ENCODE measurements around the gene PCNX4. TPM values are rescaled to one million over a fixed set of nuclear protein-coding genes. Genes with fewer than 3 reads are reported as not detected.

PCNX4 gene
- total and polyA plus RNA-seq, 2 donors (not counting 1 experiment from before 2014, with no cell fraction given): 57.8 to 95.0 TPM

DNA sequence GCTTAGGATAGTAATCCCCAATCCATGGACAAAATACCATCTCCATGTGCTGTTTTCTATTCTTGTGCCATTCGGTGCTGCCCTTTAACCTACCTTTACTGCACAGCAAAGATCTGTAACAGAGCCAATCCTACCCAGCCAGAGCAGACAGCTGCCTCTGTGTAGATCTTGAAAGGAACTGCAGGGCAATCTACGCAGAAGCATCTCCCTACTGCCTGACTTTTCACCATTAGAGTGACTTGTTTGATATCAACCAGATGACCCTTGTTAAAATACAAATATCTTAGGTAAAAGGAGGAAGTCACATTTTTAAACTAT, 123.4 kb downstream of the PCNX4 start:
- Histone ChIP-seq H3K4me1 (ENCODE audit: control insufficient read depth, extremely low read depth, insufficient read depth, low read length) (no peaks in the 10 kb centered on the region), H3K9ac (ENCODE audit: insufficient read depth, low read length) (no peak overlapping the region), H3K4me2 (ENCODE audit: extremely low read depth, insufficient read depth, low read length) (no peak overlapping the region), H3K27ac (ENCODE audit: insufficient read depth, low read length) (no peak overlapping the region), H4K20me1 (ENCODE audit: control insufficient read depth, extremely low read depth, insufficient read depth, low read length) (no peaks in the 10 kb centered on the region), H3K36me3 (ENCODE audit: control insufficient read depth, insufficient read depth, low read length) (no peaks in the 10 kb centered on the region), H3K79me2 (ENCODE audit: control insufficient read depth, insufficient read depth, low read length) (no peaks in the 10 kb centered on the region), H3K4me3 (replicated peaks in 1 of 4; ENCODE audit: control extremely low read depth in 1 of 4, insufficient read depth in 1 of 4, low read depth in 3 of 4, low read length in 4 of 4) (no peak overlapping the region), H3K9me3 (ENCODE audit: control insufficient read depth, insufficient read depth, low read depth, low read length) (no peaks in the 10 kb centered on the region), H3K27me3 (ENCODE audit: control insufficient read depth, insufficient read depth, low read length) (no peaks in the 10 kb centered on the region), H2AFZ (ENCODE audit: low read length) (no peak overlapping the region)
- no peak for TF ChIP-seq EZH2 (IDR thresholded peaks at IDR 0.05; ENCODE audit: low read length, missing control alignments)
- TF ChIP-seq, protein P1, sequence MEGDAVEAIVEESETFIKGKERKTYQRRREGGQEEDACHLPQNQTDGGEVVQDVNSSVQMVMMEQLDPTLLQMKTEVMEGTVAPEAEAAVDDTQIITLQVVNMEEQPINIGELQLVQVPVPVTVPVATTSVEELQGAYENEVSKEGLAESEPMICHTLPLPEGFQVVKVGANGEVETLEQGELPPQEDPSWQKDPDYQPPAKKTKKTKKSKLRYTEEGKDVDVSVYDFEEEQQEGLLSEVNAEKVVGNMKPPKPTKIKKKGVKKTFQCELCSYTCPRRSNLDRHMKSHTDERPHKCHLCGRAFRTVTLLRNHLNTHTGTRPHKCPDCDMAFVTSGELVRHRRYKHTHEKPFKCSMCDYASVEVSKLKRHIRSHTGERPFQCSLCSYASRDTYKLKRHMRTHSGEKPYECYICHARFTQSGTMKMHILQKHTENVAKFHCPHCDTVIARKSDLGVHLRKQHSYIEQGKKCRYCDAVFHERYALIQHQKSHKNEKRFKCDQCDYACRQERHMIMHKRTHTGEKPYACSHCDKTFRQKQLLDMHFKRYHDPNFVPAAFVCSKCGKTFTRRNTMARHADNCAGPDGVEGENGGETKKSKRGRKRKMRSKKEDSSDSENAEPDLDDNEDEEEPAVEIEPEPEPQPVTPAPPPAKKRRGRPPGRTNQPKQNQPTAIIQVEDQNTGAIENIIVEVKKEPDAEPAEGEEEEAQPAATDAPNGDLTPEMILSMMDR (conservative IDR thresholded peaks at IDR 0.05 in 1 of 2, IDR thresholded peaks at IDR 0.05 in 1 of 2; ENCODE audit: low read depth in 1 of 2, low read length in 2 of 2): no peak
- no peak for DNase-seq (ENCODE audit: low read depth in 2 of 2)

DNA sequence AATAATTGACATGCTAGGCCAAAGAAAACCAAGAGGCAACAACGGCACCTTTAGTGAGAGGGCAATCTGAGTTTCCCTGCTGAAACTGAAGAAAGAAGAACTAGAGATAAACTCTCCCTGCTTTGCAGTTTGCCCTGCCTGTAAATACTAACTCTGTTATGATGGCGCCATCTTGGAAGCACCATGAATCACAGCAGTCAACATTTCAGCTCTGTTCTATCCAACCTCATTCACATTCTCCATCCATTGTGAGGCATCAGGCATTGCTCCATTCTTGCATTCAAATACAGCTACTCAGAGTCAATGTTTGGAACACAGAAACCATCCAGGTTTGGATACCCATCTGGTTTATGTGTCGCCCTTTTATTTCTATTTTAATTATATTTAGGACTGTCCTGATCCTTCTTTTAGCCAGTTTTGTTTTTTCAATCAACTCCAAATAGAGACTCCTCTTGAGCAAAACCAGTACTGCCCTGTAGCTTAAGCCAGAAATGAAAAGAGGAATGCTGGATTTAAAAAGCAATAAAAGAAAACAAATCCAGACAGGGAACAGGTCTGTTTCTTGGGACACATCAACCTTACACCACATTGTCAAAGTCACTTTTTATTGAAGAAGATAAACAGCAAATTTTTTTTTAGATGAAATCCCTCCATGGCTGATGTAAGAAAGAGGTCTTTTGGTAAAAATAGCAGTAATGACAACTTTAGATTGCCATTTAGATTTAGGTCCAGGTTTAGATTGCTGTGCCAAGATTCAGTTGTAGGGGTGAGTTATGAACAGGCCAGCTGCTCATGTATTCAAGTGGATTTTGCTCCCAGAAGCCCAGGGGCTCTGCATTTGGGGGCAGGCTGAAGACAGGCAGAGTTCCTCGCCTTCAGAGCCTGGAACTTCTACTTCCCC, 124.0 kb downstream of the PCNX4 start:
- no peak overlapping the region for H3K4me2 ChIP-seq (ENCODE audit: extremely low read depth, insufficient read depth, low read length)
- H2AFZ ChIP-seq (ENCODE audit: low read length): no peak overlapping the region
- no peaks in the 10 kb centered on the region for H3K27me3 ChIP-seq (ENCODE audit: control insufficient read depth, insufficient read depth, low read length)
- TF ChIP-seq, protein P1 (conservative IDR thresholded peaks at IDR 0.05 in 1 of 2, IDR thresholded peaks at IDR 0.05 in 1 of 2; ENCODE audit: low read depth in 1 of 2, low read length in 2 of 2): no peak
- no peak for TF ChIP-seq EZH2 (IDR thresholded peaks at IDR 0.05; ENCODE audit: low read length, missing control alignments)
- H3K9me3 ChIP-seq (ENCODE audit: control insufficient read depth, insufficient read depth, low read depth, low read length): no peaks in the 10 kb centered on the region
- DNase-seq (ENCODE audit: low read depth in 2 of 2): no peak
- H3K27ac ChIP-seq (ENCODE audit: insufficient read depth, low read length): no peak overlapping the region
- no peaks in the 10 kb centered on the region for H3K4me1 ChIP-seq (ENCODE audit: control insufficient read depth, extremely low read depth, insufficient read depth, low read length)
- H3K36me3 ChIP-seq (ENCODE audit: control insufficient read depth, insufficient read depth, low read length): no peaks in the 10 kb centered on the region
- no peaks in the 10 kb centered on the region for H4K20me1 ChIP-seq (ENCODE audit: control insufficient read depth, extremely low read depth, insufficient read depth, low read length)
- H3K79me2 ChIP-seq (ENCODE audit: control insufficient read depth, insufficient read depth, low read length): no peaks in the 10 kb centered on the region
- no peak overlapping the region for H3K9ac ChIP-seq (ENCODE audit: insufficient read depth, low read length)
- no peak overlapping the region for H3K4me3 ChIP-seq (replicated peaks in 1 of 4; ENCODE audit: control extremely low read depth in 1 of 4, insufficient read depth in 1 of 4, low read depth in 3 of 4, low read length in 4 of 4)

DNA sequence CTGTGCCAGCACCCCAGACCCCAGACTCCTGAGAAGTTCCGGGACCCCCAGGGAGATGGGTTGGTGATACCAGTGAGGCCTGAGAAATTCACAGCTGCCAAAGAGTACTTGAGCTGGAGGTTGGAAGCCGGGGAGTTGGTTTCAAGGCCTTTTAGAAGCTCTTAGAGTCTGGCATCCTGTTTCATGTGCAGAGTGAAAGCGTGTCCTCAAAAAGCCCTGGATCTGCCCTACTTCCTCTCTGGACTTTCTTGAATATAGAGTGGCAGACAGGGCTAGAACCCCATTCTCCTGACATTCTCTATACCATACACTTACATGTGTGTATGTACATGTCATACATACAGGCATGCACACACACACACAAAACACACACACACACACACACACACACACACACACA, 126.0 kb downstream of the PCNX4 start:
- H3K36me3 ChIP-seq (ENCODE audit: control insufficient read depth, insufficient read depth, low read length): no peaks in the 10 kb centered on the region
- H3K4me2 ChIP-seq (ENCODE audit: extremely low read depth, insufficient read depth, low read length): no peak overlapping the region
- TF ChIP-seq EZH2 (IDR thresholded peaks at IDR 0.05; ENCODE audit: low read length, missing control alignments): no peak
- TF ChIP-seq, protein P1 (conservative IDR thresholded peaks at IDR 0.05 in 1 of 2, IDR thresholded peaks at IDR 0.05 in 1 of 2; ENCODE audit: low read depth in 1 of 2, low read length in 2 of 2): no peak
- H2AFZ ChIP-seq (ENCODE audit: low read length): no peak overlapping the region
- H3K79me2 ChIP-seq (ENCODE audit: control insufficient read depth, insufficient read depth, low read length): no peaks in the 10 kb centered on the region
- H3K4me3 ChIP-seq (replicated peaks in 1 of 4; ENCODE audit: control extremely low read depth in 1 of 4, insufficient read depth in 1 of 4, low read depth in 3 of 4, low read length in 4 of 4): no peak overlapping the region
- H4K20me1 ChIP-seq (ENCODE audit: control insufficient read depth, extremely low read depth, insufficient read depth, low read length): no peaks in the 10 kb centered on the region
- H3K4me1 ChIP-seq (ENCODE audit: control insufficient read depth, extremely low read depth, insufficient read depth, low read length): no peaks in the 10 kb centered on the region
- no peak for DNase-seq (ENCODE audit: low read depth in 2 of 2)
- H3K9me3 ChIP-seq (ENCODE audit: control insufficient read depth, insufficient read depth, low read depth, low read length): no peaks in the 10 kb centered on the region
- no peak overlapping the region for H3K27ac ChIP-seq (ENCODE audit: insufficient read depth, low read length)
- H3K9ac ChIP-seq (ENCODE audit: insufficient read depth, low read length): no peak overlapping the region
- H3K27me3 ChIP-seq (ENCODE audit: control insufficient read depth, insufficient read depth, low read length): no peaks in the 10 kb centered on the region

Other genes with a start within 250 kb of the PCNX4 start
- gene RTN1, start 221.1 kb upstream of the PCNX4 start, total RNA-seq: under 0.01 and 0.17 TPM in 2 replicates
- gene RTN1, start 221.1 kb upstream of the PCNX4 start, polyA plus RNA-seq: 0.35 and 0.92 TPM in 2 replicates
- gene LRRC9, start 171.8 kb upstream of the PCNX4 start, total RNA-seq: not detected in 2 replicates
- not detected in 2 replicates for gene LRRC9, start 171.8 kb upstream of the PCNX4 start, polyA plus RNA-seq
- gene DHRS7, start 73.5 kb downstream of the PCNX4 start, total RNA-seq: 152 and 170 TPM in 2 replicates
- gene DHRS7, start 73.5 kb downstream of the PCNX4 start, polyA plus RNA-seq: 61.0 and 71.8 TPM in 2 replicates
- gene PPM1A, start 157.3 kb downstream of the PCNX4 start, total RNA-seq: 21.8 and 25.9 TPM in 2 replicates
- gene PPM1A, start 157.3 kb downstream of the PCNX4 start, polyA plus RNA-seq: 38.0 and 51.3 TPM in 2 replicates

Measured in fibroblast of lung (primary cell).